Measurements from ENCODE around the gene ATP5MC3.

ATP5MC3 gene

GRCh38 chr2:175220075-175220474 is 38.6 kb upstream of the ATP5MC3 start:
- Histone ChIP-seq H3K4me1 (ENCODE audit: low read length) (no peaks in the 10 kb centered on the region), H2AFZ (ENCODE audit: low read length) (no peak overlapping the region), H3K79me2 (ENCODE audit: low read length) (no peaks in the 10 kb centered on the region), H3K4me3 (ENCODE audit: low read length) (no peak overlapping the region), H3K36me3 (replicated peaks; ENCODE audit: insufficient read depth, low read length) (no peaks in the 10 kb centered on the region), H4K20me1 (ENCODE audit: insufficient read depth, low read length) (no peaks in the 10 kb centered on the region), H3K4me2 (ENCODE audit: low read depth, low read length) (no peak overlapping the region), H3K9ac (ENCODE audit: low read length) (no peak overlapping the region), H3K9me3 (replicated peaks; ENCODE audit: insufficient read depth, low read length) (no peaks in the 10 kb centered on the region), H3K27ac (ENCODE audit: low read length) (no peak overlapping the region), H3K27me3 (replicated peaks; ENCODE audit: insufficient read depth, low read length) (no peaks in the 10 kb centered on the region), H3F3A (ENCODE audit: insufficient read depth, low read length) (no peaks in the 10 kb centered on the region), H3K9me2 (replicated peaks; ENCODE audit: insufficient read depth, low read length) (no peaks in the 10 kb centered on the region)
- DNase-seq: no peak
- TF ChIP-seq EZH2 (optimal IDR thresholded peaks at IDR 0.05; ENCODE audit: low read depth, low read length): no peak
- TF ChIP-seq CTCF (IDR thresholded peaks at IDR 0.05; ENCODE audit: low read length): no peak
- TF ChIP-seq EZH2phosphoT487 (IDR thresholded peaks at IDR 0.05; ENCODE audit: low read length): no peak

- Histone ChIP-seq H3K27me3 (replicated peaks; ENCODE audit: insufficient read depth, low read length) (no peaks in the 10 kb centered on the region), H3K79me2 (ENCODE audit: low read length) (no peaks in the 10 kb centered on the region), H3K4me3 (ENCODE audit: low read length) (no peak overlapping the region), H3K4me2 (ENCODE audit: low read depth, low read length) (no peak overlapping the region), H3K36me3 (replicated peaks; ENCODE audit: insufficient read depth, low read length) (no peaks in the 10 kb centered on the region), H3K9ac (ENCODE audit: low read length) (no peak overlapping the region), H3K4me1 (ENCODE audit: low read length) (no peaks in the 10 kb centered on the region), H3K27ac (ENCODE audit: low read length) (no peak overlapping the region), H3K9me3 (replicated peaks; ENCODE audit: insufficient read depth, low read length) (no peaks in the 10 kb centered on the region), H3F3A (ENCODE audit: insufficient read depth, low read length) (no peaks in the 10 kb centered on the region), H4K20me1 (ENCODE audit: insufficient read depth, low read length) (no peaks in the 10 kb centered on the region), H3K9me2 (replicated peaks; ENCODE audit: insufficient read depth, low read length) (no peaks in the 10 kb centered on the region), H2AFZ (ENCODE audit: low read length) (no peak overlapping the region)
- DNase-seq: no peak
- TF ChIP-seq EZH2phosphoT487 (IDR thresholded peaks at IDR 0.05; ENCODE audit: low read length): no peak
- TF ChIP-seq CTCF (IDR thresholded peaks at IDR 0.05; ENCODE audit: low read length): no peak
- no peak for TF ChIP-seq EZH2 (optimal IDR thresholded peaks at IDR 0.05; ENCODE audit: low read depth, low read length)
Measured at GRCh38 chr2:175218551-175218950, 37.0 kb upstream of the ATP5MC3 start.

GRCh38 chr2:175207741-175208438 is 26.4 kb upstream of the ATP5MC3 start:
- Histone ChIP-seq H3K79me2 (ENCODE audit: low read length) (no peaks in the 10 kb centered on the region), H3K9me3 (replicated peaks; ENCODE audit: insufficient read depth, low read length) (no peaks in the 10 kb centered on the region), H3K4me1 (ENCODE audit: low read length) (peaks cover 12% of the 10 kb centered on the region), H3K27me3 (replicated peaks; ENCODE audit: insufficient read depth, low read length) (no peaks in the 10 kb centered on the region), H3K4me3 (ENCODE audit: low read length) (no peak overlapping the region), H3K9me2 (replicated peaks; ENCODE audit: insufficient read depth, low read length) (no peaks in the 10 kb centered on the region), H2AFZ (ENCODE audit: low read length) (no peak overlapping the region), H3K36me3 (replicated peaks; ENCODE audit: insufficient read depth, low read length) (no peaks in the 10 kb centered on the region), H3K27ac (ENCODE audit: low read length) (no peak overlapping the region), H3F3A (ENCODE audit: insufficient read depth, low read length) (no peaks in the 10 kb centered on the region), H3K4me2 (ENCODE audit: low read depth, low read length) (no peak overlapping the region), H3K9ac (ENCODE audit: low read length) (no peak overlapping the region), H4K20me1 (ENCODE audit: insufficient read depth, low read length) (no peaks in the 10 kb centered on the region)
- no peak for TF ChIP-seq EZH2phosphoT487 (IDR thresholded peaks at IDR 0.05; ENCODE audit: low read length)
- no peak for TF ChIP-seq CTCF (IDR thresholded peaks at IDR 0.05; ENCODE audit: low read length)
- TF ChIP-seq EZH2 (optimal IDR thresholded peaks at IDR 0.05; ENCODE audit: low read depth, low read length): no peak
- DNase-seq: no peak

Data from MM.1S (cell line).